Activated naive CD8-positive, alpha-beta T cell treated with anti-CD3 and anti-CD28 coated beads for 36 hours (primary cell): Measurements from ENCODE around the gene LSM7. TPM values are rescaled to one million over a fixed set of nuclear protein-coding genes. Genes with fewer than 3 reads are reported as not detected.

Experiments
- DNase-seq: peaks from one replicate; pipeline ENCODE4 v3.0.0; 2021
- H3K27ac Mint-ChIP-seq: one replicate; pipeline ENCODE4 v1.8.0; 2022; ENCODE audit warnings: mild to moderate bottlenecking, moderate library complexity, mixed read lengths
- H3K27me3 Mint-ChIP-seq: one replicate; pipeline ENCODE4 v1.8.0; 2022; ENCODE audit warnings: mild to moderate bottlenecking, mixed read lengths
- H3K36me3 Mint-ChIP-seq: one replicate; pipeline ENCODE4 v1.8.0; 2021; ENCODE audit warnings: mild to moderate bottlenecking, mixed read lengths
- H3K4me1 Mint-ChIP-seq: one replicate; pipeline ENCODE4 v1.8.0; 2021; ENCODE audit warnings: mixed read lengths
- H3K4me3 Mint-ChIP-seq: one replicate; pipeline ENCODE4 v1.8.0; 2022; ENCODE audit warnings: mild to moderate bottlenecking, moderate library complexity, mixed read lengths
- H3K9me3 Mint-ChIP-seq: one replicate; pipeline ENCODE4 v1.8.0; 2022; ENCODE audit warnings: mixed read lengths
- total RNA-seq, 2 experiments: library from RNA; stranded (reverse); gene quantifications; one replicate each; pipeline ENCODE4 v1.2.3, GENCODE V29; 2021

Gene LSM7
- total RNA-seq, 2 experiments from 2014 or later, result 175 to 187 TPM

- peak overlapping the region; percentile 98 for H3K4me3 Mint-ChIP-seq
- no peak for DNase-seq
- H3K4me1 Mint-ChIP-seq, result peaks cover 49% of the 10 kb centered on the region
- H3K36me3 Mint-ChIP-seq, result peaks cover 30% of the 10 kb centered on the region
- H3K27ac Mint-ChIP-seq, result peak overlapping the region; percentile 97
- no peaks in the 10 kb centered on the region for H3K9me3 Mint-ChIP-seq
- H3K27me3 Mint-ChIP-seq, result no peaks in the 10 kb centered on the region
These were observed 1.6 kb downstream of the LSM7 start for GRCh38 chr19:2326699-2327360.

GRCh38 chr19:2325281-2326046, 2.9 kb downstream of the LSM7 start:
- Mint-ChIP-seq H3K4me3 (peak overlapping the region; percentile 58), H3K4me1 (peaks cover 37% of the 10 kb centered on the region), H3K9me3 (no peaks in the 10 kb centered on the region), H3K36me3 (peaks cover 30% of the 10 kb centered on the region), H3K27ac (peak overlapping the region; percentile 68), H3K27me3 (no peaks in the 10 kb centered on the region)
- DNase-seq, result no peak

DNA sequence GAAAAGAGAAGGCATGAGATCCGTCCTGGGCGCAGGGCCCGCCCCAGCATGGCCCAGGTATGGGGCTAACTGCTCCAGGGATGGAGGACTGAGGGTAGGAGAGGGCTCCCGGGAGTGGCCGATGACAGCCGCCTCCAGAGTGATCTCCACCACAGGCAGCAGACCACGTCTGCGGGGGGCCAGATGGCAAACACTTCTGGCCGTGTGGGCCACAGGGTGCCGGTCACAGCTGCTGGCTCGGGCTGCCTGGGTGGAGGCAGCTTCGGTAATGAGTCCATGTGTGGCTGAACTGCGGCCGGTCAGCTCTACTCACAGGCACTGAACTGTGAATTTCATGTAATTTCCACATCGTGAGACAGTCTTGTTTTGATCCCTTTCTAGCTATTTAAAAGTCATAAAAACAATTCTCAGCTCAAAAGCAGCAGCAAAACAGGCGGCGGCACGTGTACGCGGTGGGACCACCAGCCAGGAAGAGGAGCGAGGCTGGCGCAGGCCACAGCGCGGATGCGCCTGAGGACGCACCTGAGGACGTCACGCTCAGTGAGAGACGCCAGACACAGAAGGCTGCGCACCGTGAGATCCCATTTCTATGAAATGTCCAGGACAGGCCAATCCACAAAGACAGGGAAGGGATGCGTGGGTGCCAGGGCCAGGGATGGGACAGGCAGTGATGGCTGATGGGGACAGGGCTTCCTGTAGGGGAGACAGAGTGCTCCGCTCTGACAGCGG, 4.0 kb downstream of the LSM7 start:
- no peak overlapping the region for H3K27ac Mint-ChIP-seq
- peaks cover 28% of the 10 kb centered on the region for H3K36me3 Mint-ChIP-seq
- no peak for DNase-seq
- H3K4me3 Mint-ChIP-seq, result no peak overlapping the region
- H3K9me3 Mint-ChIP-seq, result no peaks in the 10 kb centered on the region
- H3K27me3 Mint-ChIP-seq, result no peaks in the 10 kb centered on the region
- peaks cover 30% of the 10 kb centered on the region for H3K4me1 Mint-ChIP-seq

GRCh38 chr19:2323707-2324106, 4.7 kb downstream of the LSM7 start:
- H3K36me3 Mint-ChIP-seq, result peaks cover 26% of the 10 kb centered on the region
- no peak overlapping the region for H3K4me3 Mint-ChIP-seq
- no peak overlapping the region for H3K27ac Mint-ChIP-seq

GRCh38 chr19:2321565-2322283, 6.7 kb downstream of the LSM7 start:
- Mint-ChIP-seq H3K4me1 (peaks cover 18% of the 10 kb centered on the region), H3K36me3 (peaks cover 12% of the 10 kb centered on the region), H3K27ac (no peak overlapping the region), H3K4me3 (no peak overlapping the region), H3K27me3 (no peaks in the 10 kb centered on the region), H3K9me3 (no peaks in the 10 kb centered on the region)
- no peak for DNase-seq

More at GRCh38 chr19:2323707-2324106, 4.7 kb downstream of the LSM7 start:
- no peak for DNase-seq
- Mint-ChIP-seq H3K9me3 (no peaks in the 10 kb centered on the region), H3K4me1 (peaks cover 28% of the 10 kb centered on the region), H3K27me3 (no peaks in the 10 kb centered on the region)

DNA sequence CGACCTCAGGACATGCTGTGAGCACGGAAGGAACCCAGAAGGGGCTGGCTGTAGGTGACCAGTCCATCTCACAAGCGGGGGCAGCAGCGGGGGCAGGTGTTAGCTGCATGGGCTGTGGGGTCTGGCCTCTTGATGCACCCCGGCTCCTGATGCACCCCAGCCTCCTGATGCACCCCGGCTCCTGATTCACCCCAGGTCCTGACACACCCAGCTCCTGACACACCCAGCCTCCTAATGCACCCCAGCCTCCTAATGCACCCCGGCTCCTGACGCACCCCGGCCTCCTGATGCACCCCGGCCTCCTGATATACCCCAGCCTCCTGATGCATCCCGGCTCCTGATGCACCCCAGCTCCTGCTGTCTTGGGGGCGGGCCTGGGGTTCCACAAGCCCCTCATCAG, 7.4 kb downstream of the LSM7 start:
- H3K27ac Mint-ChIP-seq, result no peak overlapping the region
- peaks cover 2% of the 10 kb centered on the region for H3K27me3 Mint-ChIP-seq
- H3K36me3 Mint-ChIP-seq, result peaks cover 6% of the 10 kb centered on the region
- DNase-seq, result no peak
- no peak overlapping the region for H3K4me3 Mint-ChIP-seq
- H3K9me3 Mint-ChIP-seq, result no peaks in the 10 kb centered on the region
- peaks cover 11% of the 10 kb centered on the region for H3K4me1 Mint-ChIP-seq

- H3K27ac Mint-ChIP-seq, result no peak overlapping the region
- H3K4me3 Mint-ChIP-seq, result no peak overlapping the region
- peaks cover 3% of the 10 kb centered on the region for H3K36me3 Mint-ChIP-seq
- DNase-seq, result no peak
- peaks cover 7% of the 10 kb centered on the region for H3K9me3 Mint-ChIP-seq
- peaks cover 11% of the 10 kb centered on the region for H3K27me3 Mint-ChIP-seq
- H3K4me1 Mint-ChIP-seq, result peaks cover 3% of the 10 kb centered on the region
These were observed 8.3 kb downstream of the LSM7 start for GRCh38 chr19:2320049-2320448.

DNA sequence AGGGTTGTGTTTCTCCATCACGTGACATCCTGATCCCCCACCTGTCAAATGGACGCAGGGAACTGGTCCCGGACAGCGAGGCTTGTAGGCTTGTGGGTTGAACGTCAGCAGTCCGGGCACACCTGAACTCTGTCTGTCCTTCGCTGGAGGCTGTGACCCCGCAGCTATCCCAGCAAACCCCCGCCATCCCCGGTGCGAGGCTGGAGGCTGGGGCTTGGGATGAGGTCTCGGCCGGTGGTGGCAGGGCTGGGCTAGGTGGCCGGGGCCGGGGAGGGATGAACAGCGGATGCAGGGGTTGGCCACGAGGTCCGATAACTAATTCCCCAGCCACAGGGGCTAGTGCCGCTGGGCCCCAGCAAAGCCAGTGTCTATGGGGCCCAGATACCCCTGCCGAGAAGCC, 8.8 kb downstream of the LSM7 start:
- Mint-ChIP-seq H3K4me3 (no peak overlapping the region), H3K4me1 (no peaks in the 10 kb centered on the region), H3K27ac (no peak overlapping the region), H3K27me3 (peaks cover 16% of the 10 kb centered on the region), H3K36me3 (peaks cover 6% of the 10 kb centered on the region), H3K9me3 (peaks cover 11% of the 10 kb centered on the region)
- DNase-seq, result no peak

GRCh38 chr19:2318923-2319322, 9.5 kb downstream of the LSM7 start:
- DNase-seq, result no peak
- no peak overlapping the region for H3K4me3 Mint-ChIP-seq
- peaks cover 6% of the 10 kb centered on the region for H3K36me3 Mint-ChIP-seq
- no peaks in the 10 kb centered on the region for H3K4me1 Mint-ChIP-seq
- no peak overlapping the region for H3K27ac Mint-ChIP-seq
- H3K9me3 Mint-ChIP-seq, result peaks cover 12% of the 10 kb centered on the region
- peaks cover 21% of the 10 kb centered on the region for H3K27me3 Mint-ChIP-seq

DNA sequence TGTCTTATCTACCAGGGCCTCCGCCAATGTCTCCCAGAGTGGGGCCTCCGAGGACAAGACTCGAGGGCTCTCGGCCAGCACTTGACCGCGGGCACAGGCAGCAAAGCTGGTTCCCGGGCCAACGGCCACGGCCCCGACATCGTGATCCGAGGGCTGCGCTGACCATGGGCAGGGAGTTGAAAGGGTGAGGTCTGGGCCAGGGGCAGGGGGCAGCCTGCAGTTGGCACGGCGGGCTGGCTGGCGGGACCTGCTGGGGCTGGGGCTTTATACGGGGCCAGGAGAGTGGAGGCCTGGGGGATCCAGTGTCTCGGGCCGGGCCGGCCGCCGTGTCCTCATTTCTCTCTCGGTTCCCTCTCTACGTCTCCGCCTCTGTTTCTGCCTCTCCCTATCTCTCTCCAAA, 10.6 kb downstream of the LSM7 start:
- Mint-ChIP-seq H3K9me3 (peaks cover 12% of the 10 kb centered on the region), H3K27me3 (peaks cover 32% of the 10 kb centered on the region), H3K4me3 (no peak overlapping the region), H3K4me1 (no peaks in the 10 kb centered on the region), H3K36me3 (peaks cover 6% of the 10 kb centered on the region), H3K27ac (no peak overlapping the region)
- DNase-seq, result no peak

- no peak overlapping the region for H3K4me3 Mint-ChIP-seq
- no peaks in the 10 kb centered on the region for H3K4me1 Mint-ChIP-seq
- H3K27ac Mint-ChIP-seq, result no peak overlapping the region
- H3K9me3 Mint-ChIP-seq, result peaks cover 12% of the 10 kb centered on the region
- no peak for DNase-seq
- peaks cover 36% of the 10 kb centered on the region for H3K27me3 Mint-ChIP-seq
- peaks cover 6% of the 10 kb centered on the region for H3K36me3 Mint-ChIP-seq
These were observed 11.1 kb downstream of the LSM7 start for GRCh38 chr19:2317300-2317699.

DNA sequence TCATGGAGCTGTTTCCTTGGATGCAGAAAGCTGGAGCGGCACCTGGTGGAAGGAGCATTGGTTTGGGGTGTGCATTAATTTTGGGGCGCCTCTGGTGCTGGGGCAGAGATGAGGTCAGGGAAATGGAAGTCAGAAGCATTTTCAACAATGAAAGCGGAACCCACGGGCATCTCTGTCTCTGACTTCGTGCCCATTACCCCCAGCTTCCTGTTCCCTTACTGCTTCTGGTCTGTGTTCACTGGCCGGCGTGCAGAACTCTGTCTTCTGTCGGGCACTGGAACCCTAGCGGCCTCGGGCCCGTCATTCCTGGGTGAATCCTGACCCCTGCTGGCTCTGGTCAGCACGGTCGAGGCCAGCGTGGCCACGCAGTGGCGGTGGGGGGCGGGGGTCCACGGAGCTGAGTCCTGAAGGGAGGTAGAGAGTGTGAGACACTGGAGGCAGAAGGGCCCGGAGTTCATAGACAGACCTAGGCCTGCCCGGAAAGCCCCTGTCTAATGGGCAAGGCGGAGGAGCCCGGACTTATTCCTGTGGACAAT, 12.5 kb downstream of the LSM7 start:
- DNase-seq, result no peak
- H3K4me1 Mint-ChIP-seq, result no peaks in the 10 kb centered on the region
- H3K9me3 Mint-ChIP-seq, result peaks cover 12% of the 10 kb centered on the region
- H3K4me3 Mint-ChIP-seq, result no peak overlapping the region
- H3K27me3 Mint-ChIP-seq, result peaks cover 45% of the 10 kb centered on the region
- peak overlapping the region; percentile 56 for H3K27ac Mint-ChIP-seq
- peaks cover 6% of the 10 kb centered on the region for H3K36me3 Mint-ChIP-seq

DNA sequence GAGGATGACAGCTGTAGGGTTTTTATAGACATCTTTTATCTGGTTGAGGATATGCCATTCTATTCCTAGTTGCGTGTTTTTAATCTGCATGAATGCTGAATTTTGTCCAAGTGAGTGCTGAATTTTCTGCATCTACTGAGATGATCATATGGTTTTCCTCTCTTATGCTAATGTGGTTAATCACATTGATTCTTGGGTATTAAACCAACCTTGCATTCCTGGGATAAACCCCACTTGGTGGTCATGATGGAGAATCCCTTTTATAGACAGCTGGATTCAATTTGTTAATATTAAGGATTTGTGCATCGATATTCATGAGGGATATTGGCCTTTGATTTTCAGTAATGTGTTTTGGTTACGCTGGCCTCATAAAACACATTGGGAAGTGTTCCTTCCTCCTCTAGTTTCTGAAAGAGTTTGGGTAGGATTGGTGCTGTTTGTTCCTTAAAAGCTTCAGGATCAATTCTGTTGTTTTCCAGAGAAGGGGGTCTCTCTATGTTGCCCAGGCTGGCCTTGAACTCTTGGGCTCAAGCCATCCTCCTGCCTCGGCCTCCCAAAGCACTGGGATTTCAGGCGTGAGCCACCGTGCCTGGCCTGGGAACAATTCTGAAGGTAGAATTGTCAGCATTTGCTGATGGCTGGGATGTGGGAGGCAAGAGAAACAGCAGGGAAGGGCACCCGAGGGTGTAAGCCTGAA, 13.1 kb downstream of the LSM7 start:
- no peak overlapping the region for H3K4me3 Mint-ChIP-seq
- no peaks in the 10 kb centered on the region for H3K4me1 Mint-ChIP-seq
- peaks cover 51% of the 10 kb centered on the region for H3K27me3 Mint-ChIP-seq
- H3K27ac Mint-ChIP-seq, result peak overlapping the region; percentile 56
- H3K36me3 Mint-ChIP-seq, result peaks cover 6% of the 10 kb centered on the region
- DNase-seq, result no peak
- peaks cover 12% of the 10 kb centered on the region for H3K9me3 Mint-ChIP-seq

GRCh38 chr19:2312820-2313501, 15.4 kb downstream of the LSM7 start:
- H3K27ac Mint-ChIP-seq, result no peak overlapping the region
- DNase-seq, result peak; percentile 44
- peaks cover 1% of the 10 kb centered on the region for H3K4me1 Mint-ChIP-seq
- peaks cover 12% of the 10 kb centered on the region for H3K9me3 Mint-ChIP-seq
- peaks cover 73% of the 10 kb centered on the region for H3K27me3 Mint-ChIP-seq
- no peak overlapping the region for H3K4me3 Mint-ChIP-seq
- peaks cover 6% of the 10 kb centered on the region for H3K36me3 Mint-ChIP-seq
